ENCODE data around the gene BNC2.

The BNC2 gene

DNA sequence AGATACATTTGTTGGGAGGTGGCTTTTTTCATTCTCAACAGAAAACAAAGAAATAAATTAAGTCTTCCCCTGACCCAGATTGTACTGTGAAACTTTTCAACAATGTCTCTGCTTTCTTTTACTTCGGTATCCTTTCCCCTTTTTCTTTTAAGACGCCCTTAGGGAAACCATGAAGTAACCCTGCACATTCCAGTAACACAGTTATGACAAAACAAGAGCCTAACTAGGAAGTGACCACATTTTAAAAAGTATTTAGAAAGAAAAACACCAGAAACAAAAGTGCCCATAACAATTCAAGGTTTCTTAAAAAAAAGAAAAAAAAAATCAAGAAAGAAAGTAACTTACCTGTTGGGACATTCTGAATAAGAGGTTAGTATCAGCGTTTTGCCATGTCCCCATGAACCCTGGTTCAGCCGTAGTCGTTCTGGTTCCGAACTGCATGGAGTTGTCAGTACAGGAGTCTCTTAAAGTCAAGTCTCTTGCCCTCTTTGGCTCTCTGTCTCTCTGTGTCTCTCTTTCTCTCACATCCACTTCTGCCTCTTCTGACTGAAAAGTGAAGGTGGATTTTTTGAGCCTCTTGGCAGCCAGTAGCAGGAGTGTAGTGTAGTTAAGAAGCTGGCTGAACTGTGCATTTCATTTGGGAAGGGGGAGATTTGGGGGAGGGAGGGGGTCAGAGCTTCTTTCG lies 142.9 kb downstream of the BNC2 start:
- Histone ChIP-seq H3K23ac (ENCODE audit: low read depth, low read length, poor library complexity) (no peak overlapping the region), H4K91ac (ENCODE audit: low read depth, low read length, poor library complexity) (no peak overlapping the region), H3K18ac (ENCODE audit: low read length) (no peak overlapping the region), H3K9me3 (replicated peaks in 1 of 2; ENCODE audit: control insufficient read depth in 2 of 2, insufficient read depth in 1 of 2, low read depth in 1 of 2, low read length in 2 of 2) (no peaks in the 10 kb centered on the region), H2BK15ac (ENCODE audit: low read length) (no peak overlapping the region), H2BK120ac (ENCODE audit: low read depth, low read length) (no peak overlapping the region), H2BK12ac (ENCODE audit: low read length) (no peak overlapping the region), H3K36me3 (replicated peaks in 1 of 2; ENCODE audit: control insufficient read depth in 2 of 2, insufficient read depth in 2 of 2, low read length in 2 of 2) (no peaks in the 10 kb centered on the region), H3K14ac (ENCODE audit: low read length) (no peak overlapping the region), H2BK5ac (ENCODE audit: low read length) (no peak overlapping the region), H3K27ac (replicated peaks; ENCODE audit: low read length) (no peak overlapping the region), H2AFZ (ENCODE audit: low read length) (peak overlapping the region; percentile 96), H4K8ac (ENCODE audit: low read depth, low read length) (no peak overlapping the region), H3K4me2 (ENCODE audit: insufficient read depth, low read length, poor library complexity, severe bottlenecking) (peak overlapping the region; percentile 79), H3K4me3 (ENCODE audit: low read length in 2 of 2) (peak overlapping the region in 1 of 2 donors; percentile 50), H3K27me3 (ENCODE audit: control insufficient read depth in 3 of 3, insufficient read depth in 3 of 3, low read depth in 1 of 3, low read length in 3 of 3) (peaks cover 0 to 60% (median 3%) of the 10 kb centered on the region in 3 experiments), H2AK5ac (ENCODE audit: low read depth, low read length) (no peak overlapping the region), H3K79me1 (ENCODE audit: low read depth, low read length) (no peaks in the 10 kb centered on the region), H3K4ac (ENCODE audit: low read length) (no peak overlapping the region), H3K4me1 (ENCODE audit: control insufficient read depth in 2 of 2, insufficient read depth in 1 of 2, low read depth in 1 of 2, low read length in 2 of 2) (peaks cover 0 to 10% of the 10 kb centered on the region in 2 donors), H3K9ac (ENCODE audit: low read depth, low read length, poor library complexity) (no peak overlapping the region)
- no CpG with 5 or more reads among the region's 7 CpGs for WGBS, 2 donors (ENCODE audit: extremely low coverage in 2 of 2, insufficient read length in 2 of 2, insufficient replicate concordance in 1 of 2)
- DNase-seq (ENCODE audit: low spot score), result no peak

- no peak overlapping the region for H4K91ac ChIP-seq (ENCODE audit: low read depth, low read length, poor library complexity)
- H2AFZ ChIP-seq (ENCODE audit: low read length), result peak overlapping the region; percentile 96
- DNase-seq (ENCODE audit: low spot score), result peak; percentile 77
- no peaks in the 10 kb centered on the region for H3K9me3 ChIP-seq (replicated peaks in 1 of 2; ENCODE audit: control insufficient read depth in 2 of 2, insufficient read depth in 1 of 2, low read depth in 1 of 2, low read length in 2 of 2)
- H3K18ac ChIP-seq (ENCODE audit: low read length), result peak overlapping the region; percentile 96
- no peaks in the 10 kb centered on the region for H3K36me3 ChIP-seq (replicated peaks in 1 of 2; ENCODE audit: control insufficient read depth in 2 of 2, insufficient read depth in 2 of 2, low read length in 2 of 2)
- no peak overlapping the region for H2AK5ac ChIP-seq (ENCODE audit: low read depth, low read length)
- peak overlapping the region; percentile 79 for H3K4me2 ChIP-seq (ENCODE audit: insufficient read depth, low read length, poor library complexity, severe bottlenecking)
- H4K8ac ChIP-seq (ENCODE audit: low read depth, low read length), result no peak overlapping the region
- H3K27ac ChIP-seq (replicated peaks; ENCODE audit: low read length), result peak overlapping the region; percentile 56
- H2BK120ac ChIP-seq (ENCODE audit: low read depth, low read length), result peak overlapping the region; percentile 90
- WGBS, 2 donors (ENCODE audit: extremely low coverage in 2 of 2, insufficient read length in 2 of 2, insufficient replicate concordance in 1 of 2), result no CpG with 5 or more reads among the region's 60 CpGs
- peak overlapping the region; percentile 57 for H3K9ac ChIP-seq (ENCODE audit: low read depth, low read length, poor library complexity)
- peaks cover 0 to 13% of the 10 kb centered on the region in 2 donors for H3K4me1 ChIP-seq (ENCODE audit: control insufficient read depth in 2 of 2, insufficient read depth in 1 of 2, low read depth in 1 of 2, low read length in 2 of 2)
- no peak overlapping the region for H3K4ac ChIP-seq (ENCODE audit: low read length)
- H2BK15ac ChIP-seq (ENCODE audit: low read length), result no peak overlapping the region
- peak overlapping the region; percentile 83 for H3K23ac ChIP-seq (ENCODE audit: low read depth, low read length, poor library complexity)
- no peak overlapping the region for H3K14ac ChIP-seq (ENCODE audit: low read length)
- H3K79me1 ChIP-seq (ENCODE audit: low read depth, low read length), result no peaks in the 10 kb centered on the region
- H3K27me3 ChIP-seq (ENCODE audit: control insufficient read depth in 3 of 3, insufficient read depth in 3 of 3, low read depth in 1 of 3, low read length in 3 of 3), result peaks cover 0 to 64% (median 3%) of the 10 kb centered on the region in 3 experiments
- no peak overlapping the region for H2BK12ac ChIP-seq (ENCODE audit: low read length)
- peak overlapping the region; percentile 50 to 81 for H3K4me3 ChIP-seq (ENCODE audit: low read length in 2 of 2)
- H2BK5ac ChIP-seq (ENCODE audit: low read length), result no peak overlapping the region
These were observed 143.6 kb downstream of the BNC2 start for GRCh38 chr9:16726718-16727451.

DNA sequence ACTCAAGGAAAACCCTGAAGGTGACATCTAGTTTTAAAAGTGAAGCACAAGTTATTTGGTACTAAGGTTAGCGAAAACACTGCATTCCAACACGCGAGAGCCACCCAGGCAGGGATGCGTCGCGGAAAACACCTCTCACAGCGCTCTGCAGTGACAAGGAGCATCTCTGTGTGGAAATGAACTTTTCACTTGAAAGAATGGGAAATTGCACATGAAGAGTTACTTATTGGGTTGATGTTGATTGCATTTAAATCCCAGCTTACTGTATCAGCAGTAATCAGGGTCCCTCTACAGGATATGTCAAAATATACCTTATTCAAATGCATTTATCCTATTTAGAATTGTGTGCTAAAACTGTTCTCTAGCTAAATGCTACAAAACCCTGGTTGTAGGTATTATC lies 144.4 kb downstream of the BNC2 start:
- no peak overlapping the region for H3K23ac ChIP-seq (ENCODE audit: low read depth, low read length, poor library complexity)
- H4K8ac ChIP-seq (ENCODE audit: low read depth, low read length), result no peak overlapping the region
- no peaks in the 10 kb centered on the region for H3K9me3 ChIP-seq (replicated peaks in 1 of 2; ENCODE audit: control insufficient read depth in 2 of 2, insufficient read depth in 1 of 2, low read depth in 1 of 2, low read length in 2 of 2)
- H3K18ac ChIP-seq (ENCODE audit: low read length), result no peak overlapping the region
- H2BK5ac ChIP-seq (ENCODE audit: low read length), result no peak overlapping the region
- H3K27ac ChIP-seq (replicated peaks; ENCODE audit: low read length), result no peak overlapping the region
- no peak overlapping the region for H3K4me3 ChIP-seq (ENCODE audit: low read length in 2 of 2)
- no peak overlapping the region for H3K14ac ChIP-seq (ENCODE audit: low read length)
- no peak overlapping the region for H4K91ac ChIP-seq (ENCODE audit: low read depth, low read length, poor library complexity)
- WGBS, 2 donors (ENCODE audit: extremely low coverage in 2 of 2, insufficient read length in 2 of 2, insufficient replicate concordance in 1 of 2), result no CpG with 5 or more reads among the region's 7 CpGs
- H3K27me3 ChIP-seq (ENCODE audit: control insufficient read depth in 3 of 3, insufficient read depth in 3 of 3, low read depth in 1 of 3, low read length in 3 of 3), result peaks cover 0 to 69% (median 3%) of the 10 kb centered on the region in 3 experiments
- no peak overlapping the region for H2BK12ac ChIP-seq (ENCODE audit: low read length)
- H2BK15ac ChIP-seq (ENCODE audit: low read length), result no peak overlapping the region
- peaks cover 0 to 14% of the 10 kb centered on the region in 2 donors for H3K4me1 ChIP-seq (ENCODE audit: control insufficient read depth in 2 of 2, insufficient read depth in 1 of 2, low read depth in 1 of 2, low read length in 2 of 2)
- H3K9ac ChIP-seq (ENCODE audit: low read depth, low read length, poor library complexity), result no peak overlapping the region
- no peaks in the 10 kb centered on the region for H3K79me1 ChIP-seq (ENCODE audit: low read depth, low read length)
- H3K4ac ChIP-seq (ENCODE audit: low read length), result no peak overlapping the region
- H2AFZ ChIP-seq (ENCODE audit: low read length), result no peak overlapping the region
- H2AK5ac ChIP-seq (ENCODE audit: low read depth, low read length), result no peak overlapping the region
- no peak for DNase-seq (ENCODE audit: low spot score)
- H2BK120ac ChIP-seq (ENCODE audit: low read depth, low read length), result no peak overlapping the region
- no peaks in the 10 kb centered on the region for H3K36me3 ChIP-seq (replicated peaks in 1 of 2; ENCODE audit: control insufficient read depth in 2 of 2, insufficient read depth in 2 of 2, low read length in 2 of 2)
- H3K4me2 ChIP-seq (ENCODE audit: insufficient read depth, low read length, poor library complexity, severe bottlenecking), result no peak overlapping the region

- Histone ChIP-seq H3K23ac (ENCODE audit: low read depth, low read length, poor library complexity) (no peak overlapping the region), H3K4me2 (ENCODE audit: insufficient read depth, low read length, poor library complexity, severe bottlenecking) (no peak overlapping the region), H2AK5ac (ENCODE audit: low read depth, low read length) (no peak overlapping the region), H3K27me3 (ENCODE audit: control insufficient read depth in 3 of 3, insufficient read depth in 3 of 3, low read depth in 1 of 3, low read length in 3 of 3) (peaks cover 0 to 64% (median 3%) of the 10 kb centered on the region in 3 experiments), H3K36me3 (replicated peaks in 1 of 2; ENCODE audit: control insufficient read depth in 2 of 2, insufficient read depth in 2 of 2, low read length in 2 of 2) (no peaks in the 10 kb centered on the region), H2BK5ac (ENCODE audit: low read length) (no peak overlapping the region), H4K91ac (ENCODE audit: low read depth, low read length, poor library complexity) (no peak overlapping the region), H3K18ac (ENCODE audit: low read length) (no peak overlapping the region), H3K27ac (replicated peaks; ENCODE audit: low read length) (no peak overlapping the region), H4K8ac (ENCODE audit: low read depth, low read length) (no peak overlapping the region), H3K14ac (ENCODE audit: low read length) (no peak overlapping the region), H3K9me3 (replicated peaks in 1 of 2; ENCODE audit: control insufficient read depth in 2 of 2, insufficient read depth in 1 of 2, low read depth in 1 of 2, low read length in 2 of 2) (no peaks in the 10 kb centered on the region), H2AFZ (ENCODE audit: low read length) (no peak overlapping the region), H3K4me3 (ENCODE audit: low read length in 2 of 2) (no peak overlapping the region), H2BK15ac (ENCODE audit: low read length) (no peak overlapping the region), H3K4ac (ENCODE audit: low read length) (no peak overlapping the region), H3K79me1 (ENCODE audit: low read depth, low read length) (no peaks in the 10 kb centered on the region), H3K4me1 (ENCODE audit: control insufficient read depth in 2 of 2, insufficient read depth in 1 of 2, low read depth in 1 of 2, low read length in 2 of 2) (peaks cover 0 to 12% of the 10 kb centered on the region in 2 donors), H2BK12ac (ENCODE audit: low read length) (no peak overlapping the region), H2BK120ac (ENCODE audit: low read depth, low read length) (no peak overlapping the region), H3K9ac (ENCODE audit: low read depth, low read length, poor library complexity) (no peak overlapping the region)
- no CpG with 5 or more reads among the region's 3 CpGs for WGBS, 2 donors (ENCODE audit: extremely low coverage in 2 of 2, insufficient read length in 2 of 2, insufficient replicate concordance in 1 of 2)
- no peak for DNase-seq (ENCODE audit: low spot score)
These were observed 145.4 kb downstream of the BNC2 start for GRCh38 chr9:16725066-16725465.
